Upper lobe of right lung (tissue), 1 donor: ENCODE results near the gene SCUBE2. TPM values are rescaled to one million over a fixed set of nuclear protein-coding genes. Genes with fewer than 3 reads are reported as not detected.
A peak's percentile ranks its signal among the peaks of the same experiment; 100 is the strongest.

Source experiments
- ATAC-seq: fragments of 200-7000 bp; cut with Tn5 transposase; one replicate; pipeline ENCODE4 v1.9.1; 2020; ENCODE audit warnings: mild to moderate bottlenecking, moderate library complexity
- DNase-seq: peaks from one replicate; pipeline ENCODE4 v3.0.0-alpha.2; 2020
- H3K27ac ChIP-seq: fragments of 200-600 bp; one replicate; pipeline ENCODE4 v1.8.0; 2022
- H3K27me3 ChIP-seq: fragments of 200-600 bp; one replicate; pipeline ENCODE4 v1.8.0; 2022; ENCODE audit warnings: mild to moderate bottlenecking
- H3K36me3 ChIP-seq: fragments of 200-600 bp; one replicate; pipeline ENCODE4 v1.8.0; 2022
- H3K4me1 ChIP-seq: fragments of 200-600 bp; one replicate; pipeline ENCODE4 v1.8.0; 2022
- H3K4me3 ChIP-seq: fragments of 200-600 bp; one replicate; pipeline ENCODE4 v1.8.0; 2022; ENCODE audit warnings: mild to moderate bottlenecking
- H3K9me3 ChIP-seq: fragments of 200-600 bp; one replicate; pipeline ENCODE4 v1.8.0; 2022
- CTCF ChIP-seq: fragments of 200-600 bp; IDR thresholded peaks from one replicate; pipeline ENCODE4 v1.8.0; 2022; ENCODE audit warnings: antibody characterized with exemption
- intact Hi-C: fragments of 100-400 bp; cut with DNase I; formaldehyde crosslinking; loops from one replicate; pipeline ENCODE4 v1.11.0; 2022
- total RNA-seq: library from RNA; stranded (reverse); fragmentation: NEBNext Ultra II Directional; extraction: Animal tissue kit (Norgen Biotek cat#: 25700); gene quantifications from one replicate; pipeline ENCODE4 v1.2.1, GENCODE V29; 2021
- donor health status: DM: no; HTN: yes; CAD: no; lungs with severe emphysema.

Gene SCUBE2
- total RNA-seq, 1 donor from 2014 or later = 9.9 TPM

- DNase-seq (no peak), ATAC-seq (no peak)
- H3K27me3 ChIP-seq = no peaks in the 10 kb centered on the region
- H3K36me3 ChIP-seq = no peaks in the 10 kb centered on the region
- H3K27ac ChIP-seq = no peak overlapping the region
- no peaks in the 10 kb centered on the region for H3K4me1 ChIP-seq
- no peaks in the 10 kb centered on the region for H3K9me3 ChIP-seq
- no peak overlapping the region for H3K4me3 ChIP-seq
- intact Hi-C loops = no loop called here
- TF ChIP-seq CTCF = no peak
Observed at GRCh38 chr11:9065607-9066432, 25.6 kb downstream of the SCUBE2 start.

- H3K4me1 ChIP-seq = no peaks in the 10 kb centered on the region
- no peaks in the 10 kb centered on the region for H3K9me3 ChIP-seq
- intact Hi-C loops = no loop called here
- no peaks in the 10 kb centered on the region for H3K27me3 ChIP-seq
- no peak for TF ChIP-seq CTCF
- DNase-seq (no peak), ATAC-seq (no peak)
- H3K4me3 ChIP-seq = no peak overlapping the region
- no peaks in the 10 kb centered on the region for H3K36me3 ChIP-seq
- H3K27ac ChIP-seq = no peak overlapping the region
Observed at GRCh38 chr11:9061807-9062206, 29.6 kb downstream of the SCUBE2 start.

- no peak for DNase-seq
- Histone ChIP-seq H3K27ac (no peak overlapping the region), H3K36me3 (no peaks in the 10 kb centered on the region), H3K4me1 (no peaks in the 10 kb centered on the region), H3K4me3 (no peak overlapping the region), H3K9me3 (no peaks in the 10 kb centered on the region), H3K27me3 (no peaks in the 10 kb centered on the region)
- intact Hi-C loops = no loop called here
- TF ChIP-seq CTCF = no peak
- ATAC-seq = peak; percentile 80
Observed at GRCh38 chr11:9060700-9061111, 30.7 kb downstream of the SCUBE2 start.

- H3K36me3 ChIP-seq = no peaks in the 10 kb centered on the region
- H3K27me3 ChIP-seq = no peaks in the 10 kb centered on the region
- ATAC-seq (no peak), DNase-seq (no peak)
- H3K27ac ChIP-seq = no peak overlapping the region
- TF ChIP-seq CTCF = no peak
- no peak overlapping the region for H3K4me3 ChIP-seq
- no peaks in the 10 kb centered on the region for H3K9me3 ChIP-seq
- intact Hi-C loops = no loop called here
- H3K4me1 ChIP-seq = no peaks in the 10 kb centered on the region
Observed at GRCh38 chr11:9059406-9059805, 32.0 kb downstream of the SCUBE2 start.

- H3K4me1 ChIP-seq = no peaks in the 10 kb centered on the region
- H3K4me3 ChIP-seq = no peak overlapping the region
- intact Hi-C loops = no loop called here
- H3K27me3 ChIP-seq = no peaks in the 10 kb centered on the region
- TF ChIP-seq CTCF = no peak
- H3K27ac ChIP-seq = no peak overlapping the region
- H3K36me3 ChIP-seq = no peaks in the 10 kb centered on the region
- DNase-seq = no peak
- H3K9me3 ChIP-seq = no peaks in the 10 kb centered on the region
- ATAC-seq = no peak
Observed at GRCh38 chr11:9057888-9058287, 33.5 kb downstream of the SCUBE2 start.
